Glutamatergic neuron (in vitro differentiated cells): Measurements from ENCODE around the gene HNRNPH3. TPM values are rescaled to one million over a fixed set of nuclear protein-coding genes. Genes with fewer than 3 reads are reported as not detected.
A peak's percentile ranks its signal among the peaks of the same experiment; 100 is the strongest.

Source experiments
- DNase-seq: peaks from one replicate; pipeline ENCODE4 v3.0.0; 2022
- H3K27ac Mint-ChIP-seq: one replicate; pipeline ENCODE4 v1.8.0; 2020; ENCODE audit warnings: mild to moderate bottlenecking, mixed read lengths, inconsistent platforms; ENCODE audit not compliant: unreplicated experiment
- H3K27me3 Mint-ChIP-seq: one replicate; pipeline ENCODE4 v1.8.0; 2020; ENCODE audit warnings: mild to moderate bottlenecking, moderate library complexity, mixed read lengths, inconsistent platforms; ENCODE audit not compliant: unreplicated experiment
- H3K36me3 Mint-ChIP-seq: one replicate; pipeline ENCODE4 v1.8.0; 2020; ENCODE audit warnings: mild to moderate bottlenecking, mixed read lengths, inconsistent platforms; ENCODE audit not compliant: unreplicated experiment
- H3K4me1 Mint-ChIP-seq: one replicate; pipeline ENCODE4 v1.8.0; 2020; ENCODE audit warnings: mild to moderate bottlenecking, low read depth, mixed read lengths, inconsistent platforms; ENCODE audit not compliant: unreplicated experiment
- H3K4me3 Mint-ChIP-seq: one replicate; pipeline ENCODE4 v1.8.0; 2020; ENCODE audit warnings: mild to moderate bottlenecking, mixed read lengths, inconsistent platforms; ENCODE audit not compliant: unreplicated experiment
- H3K9me3 Mint-ChIP-seq: one replicate; pipeline ENCODE4 v1.8.0; 2020; ENCODE audit warnings: mild to moderate bottlenecking, moderate library complexity, mixed read lengths, inconsistent platforms; ENCODE audit not compliant: unreplicated experiment
- long read RNA-seq: library from polyadenylated mRNA; unstranded; transcript quantifications from one replicate; pipeline ENCODE4 v2.0.0, GENCODE V29; 2020; ENCODE audit not compliant: unreplicated experiment
- total RNA-seq: library from RNA; stranded (reverse); fragmentation: NEBNext Ultra II Directional; extraction: Animal tissue kit (Norgen Biotek cat#: 25700); gene quantifications from one replicate; pipeline ENCODE4 v1.2.1, GENCODE V29; 2021; ENCODE audit not compliant: unreplicated experiment
- TF ChIP-seq, protein P1 (sequence below): fragments of 200-600 bp; sonication (generic); IDR thresholded peaks from one replicate; pipeline ENCODE4 v1.5.0; 2021; ENCODE audit not compliant: partially characterized antibody, unreplicated experiment

HNRNPH3 gene, protein sequence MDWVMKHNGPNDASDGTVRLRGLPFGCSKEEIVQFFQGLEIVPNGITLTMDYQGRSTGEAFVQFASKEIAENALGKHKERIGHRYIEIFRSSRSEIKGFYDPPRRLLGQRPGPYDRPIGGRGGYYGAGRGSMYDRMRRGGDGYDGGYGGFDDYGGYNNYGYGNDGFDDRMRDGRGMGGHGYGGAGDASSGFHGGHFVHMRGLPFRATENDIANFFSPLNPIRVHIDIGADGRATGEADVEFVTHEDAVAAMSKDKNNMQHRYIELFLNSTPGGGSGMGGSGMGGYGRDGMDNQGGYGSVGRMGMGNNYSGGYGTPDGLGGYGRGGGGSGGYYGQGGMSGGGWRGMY
- 194 TPM for total RNA-seq
- long read RNA-seq, transcript HNRNPH3-201 (10 exons, 2,339 nt) = major isoform, 36 of 113 reads
- long read RNA-seq, transcript HNRNPH3-202 (10 exons, 1,332 nt) = minor isoform, 8 of 113 reads
- long read RNA-seq, partial matches to known transcripts = 3 of 113 reads
- long read RNA-seq, other reads (novel, unspliced or antisense) = 64 of 113 reads

DNA sequence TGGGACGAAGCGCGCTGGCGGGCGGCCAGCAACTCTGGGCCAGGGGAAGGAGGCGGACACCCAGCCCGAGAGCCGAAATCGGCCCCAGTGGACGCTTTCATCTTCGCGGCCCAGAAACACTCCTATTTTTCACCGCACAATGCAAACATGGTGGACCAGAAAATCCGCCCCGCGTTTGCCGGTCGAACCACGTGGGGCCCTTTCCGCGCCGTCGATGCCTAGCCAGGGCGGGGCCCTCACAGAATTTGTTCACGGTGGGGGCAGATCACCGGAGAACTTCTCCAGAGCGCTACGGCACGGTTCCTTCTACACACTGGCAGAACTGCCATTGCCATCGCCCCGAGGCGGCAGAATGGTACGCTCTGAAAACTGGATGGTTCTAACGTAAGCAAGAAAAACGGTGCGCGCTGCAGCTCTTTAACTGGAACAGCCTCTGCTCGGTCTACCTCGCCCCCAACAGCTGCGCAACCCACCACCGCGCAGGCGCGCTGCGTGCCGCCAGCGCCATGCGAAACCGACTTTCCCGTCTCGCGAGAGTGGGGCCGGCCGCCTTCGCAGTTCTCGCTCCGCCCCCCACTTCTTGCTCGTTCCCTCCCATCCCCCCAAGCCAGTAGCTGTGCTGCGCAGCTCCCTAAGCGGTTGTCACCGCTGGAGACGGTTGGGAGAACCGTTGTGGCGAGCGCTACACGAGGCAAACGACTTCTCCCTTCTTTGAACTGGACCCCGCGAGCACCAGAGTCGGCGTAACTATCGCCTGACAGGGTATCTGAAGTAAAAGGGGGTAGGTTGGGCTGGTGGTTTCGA lies at the start of gene HNRNPH3:
Gene HNRNPH3 (plus strand): TSS at position 610 of the 804 bp plus-strand sequence. CDS start 5,158 bp downstream, outside the sequence.
- peak; percentile 99 for DNase-seq
- TF ChIP-seq, protein P1, sequence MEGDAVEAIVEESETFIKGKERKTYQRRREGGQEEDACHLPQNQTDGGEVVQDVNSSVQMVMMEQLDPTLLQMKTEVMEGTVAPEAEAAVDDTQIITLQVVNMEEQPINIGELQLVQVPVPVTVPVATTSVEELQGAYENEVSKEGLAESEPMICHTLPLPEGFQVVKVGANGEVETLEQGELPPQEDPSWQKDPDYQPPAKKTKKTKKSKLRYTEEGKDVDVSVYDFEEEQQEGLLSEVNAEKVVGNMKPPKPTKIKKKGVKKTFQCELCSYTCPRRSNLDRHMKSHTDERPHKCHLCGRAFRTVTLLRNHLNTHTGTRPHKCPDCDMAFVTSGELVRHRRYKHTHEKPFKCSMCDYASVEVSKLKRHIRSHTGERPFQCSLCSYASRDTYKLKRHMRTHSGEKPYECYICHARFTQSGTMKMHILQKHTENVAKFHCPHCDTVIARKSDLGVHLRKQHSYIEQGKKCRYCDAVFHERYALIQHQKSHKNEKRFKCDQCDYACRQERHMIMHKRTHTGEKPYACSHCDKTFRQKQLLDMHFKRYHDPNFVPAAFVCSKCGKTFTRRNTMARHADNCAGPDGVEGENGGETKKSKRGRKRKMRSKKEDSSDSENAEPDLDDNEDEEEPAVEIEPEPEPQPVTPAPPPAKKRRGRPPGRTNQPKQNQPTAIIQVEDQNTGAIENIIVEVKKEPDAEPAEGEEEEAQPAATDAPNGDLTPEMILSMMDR = no peak
- peaks cover 35% of the 10 kb centered on the region for H3K4me1 Mint-ChIP-seq
- H3K4me3 Mint-ChIP-seq = peak within 1 kb of the TSS; percentile 96
- peaks cover 5% of the 10 kb centered on the region for H3K36me3 Mint-ChIP-seq
- H3K27ac Mint-ChIP-seq = peak within 1 kb of the TSS; percentile 100
- peaks cover 20% of the 10 kb centered on the region for H3K27me3 Mint-ChIP-seq
- peaks cover 16% of the 10 kb centered on the region for H3K9me3 Mint-ChIP-seq

DNA sequence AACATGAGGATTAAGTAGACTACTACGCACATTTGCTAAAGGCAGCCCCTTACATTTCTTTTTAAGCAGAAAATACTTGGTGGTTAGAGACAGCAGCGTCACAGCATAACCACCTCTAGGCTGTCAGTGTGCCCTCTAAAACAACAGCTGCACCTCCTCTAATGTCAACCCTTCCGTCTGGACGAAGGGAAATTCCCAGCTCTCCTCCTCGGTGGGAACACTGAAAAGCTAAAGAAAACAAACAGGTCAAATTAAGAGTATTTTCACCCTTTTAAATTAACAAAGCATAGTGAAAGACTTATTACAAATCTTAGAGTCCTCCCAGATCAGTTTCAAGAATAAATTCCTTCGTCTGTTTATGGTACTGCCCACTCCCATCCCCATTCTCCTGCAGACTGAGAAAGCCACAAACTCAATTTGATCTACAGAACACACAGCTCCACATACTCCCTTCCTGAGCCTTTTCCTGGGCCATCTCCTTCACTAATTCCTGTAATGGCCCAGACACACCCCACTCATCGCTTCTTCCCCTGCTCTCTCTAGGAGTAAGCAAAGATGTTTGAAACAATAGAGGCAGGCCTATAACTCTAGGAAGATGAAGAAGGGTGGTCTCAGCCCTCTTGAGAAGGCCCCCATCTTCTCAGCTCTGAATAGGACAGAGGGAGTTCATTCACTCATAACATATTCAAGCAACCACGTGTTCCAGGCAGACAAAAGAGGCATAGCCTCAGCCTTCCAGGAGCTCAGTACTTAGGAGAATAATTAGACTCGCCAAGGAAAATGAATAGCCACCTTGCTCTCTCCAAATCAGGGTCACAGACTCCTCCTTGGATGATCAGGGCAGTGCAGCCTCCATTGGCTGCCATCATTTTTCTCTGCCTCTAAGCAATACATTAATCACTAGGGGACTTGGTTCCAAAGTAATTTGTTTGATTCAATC lies 47.5 kb upstream of the HNRNPH3 start:
- DNase-seq = no peak
- TF ChIP-seq, protein P1 = no peak
- H3K27me3 Mint-ChIP-seq = no peaks in the 10 kb centered on the region
- H3K27ac Mint-ChIP-seq = no peak overlapping the region
- H3K4me1 Mint-ChIP-seq = no peaks in the 10 kb centered on the region
- H3K36me3 Mint-ChIP-seq = no peaks in the 10 kb centered on the region
- H3K9me3 Mint-ChIP-seq = peaks cover 3% of the 10 kb centered on the region
- H3K4me3 Mint-ChIP-seq = no peak overlapping the region

DNA sequence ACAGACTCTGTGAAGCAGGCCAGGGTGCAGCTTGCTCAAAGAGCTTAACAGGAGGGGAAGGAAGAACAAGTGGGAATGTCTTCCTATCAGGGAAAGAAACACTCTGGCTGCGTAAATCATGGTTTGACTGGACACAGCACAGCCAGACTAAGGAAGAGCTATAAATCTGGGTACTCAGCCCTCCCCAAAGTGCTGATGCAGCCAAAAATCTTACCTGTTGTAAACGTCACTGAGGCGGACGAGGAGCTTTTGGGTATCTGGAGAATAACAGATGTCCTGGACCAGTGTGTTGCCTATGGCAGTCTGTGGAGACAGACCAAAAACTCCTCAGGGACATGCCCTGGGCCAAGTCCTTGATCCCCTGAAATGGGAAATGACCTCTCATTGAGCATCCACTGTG lies 43.1 kb upstream of the HNRNPH3 start:
- DNase-seq = no peak
- H3K4me1 Mint-ChIP-seq = no peaks in the 10 kb centered on the region
- H3K4me3 Mint-ChIP-seq = no peak overlapping the region
- TF ChIP-seq, protein P1 = no peak
- no peak overlapping the region for H3K27ac Mint-ChIP-seq
- peaks cover 8% of the 10 kb centered on the region for H3K36me3 Mint-ChIP-seq
- no peaks in the 10 kb centered on the region for H3K27me3 Mint-ChIP-seq
- peaks cover 4% of the 10 kb centered on the region for H3K9me3 Mint-ChIP-seq

DNA sequence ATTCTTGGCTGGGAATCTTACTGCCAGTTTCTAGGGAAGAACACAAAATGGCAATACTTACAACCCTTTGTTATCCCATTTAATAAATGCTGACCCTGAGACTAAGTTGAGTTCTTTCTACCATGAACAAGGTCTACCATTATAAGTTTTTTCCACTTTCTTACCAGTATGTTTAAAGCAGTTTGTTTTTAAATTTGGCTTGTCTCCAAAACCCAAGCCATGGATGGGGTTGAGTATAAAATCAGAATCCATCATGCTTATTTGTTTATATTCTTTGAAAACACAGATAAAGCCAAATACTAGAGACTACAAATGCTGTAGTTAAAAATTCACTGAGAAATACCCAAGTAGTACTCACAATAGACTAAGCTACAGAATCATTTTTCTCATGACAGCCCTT lies 41.1 kb upstream of the HNRNPH3 start:
- Mint-ChIP-seq H3K4me1 (no peaks in the 10 kb centered on the region), H3K4me3 (no peak overlapping the region), H3K27ac (no peak overlapping the region), H3K27me3 (no peaks in the 10 kb centered on the region), H3K9me3 (peaks cover 4% of the 10 kb centered on the region), H3K36me3 (peaks cover 14% of the 10 kb centered on the region)
- TF ChIP-seq, protein P1 = no peak
- no peak for DNase-seq
